MM.1S (cell line): Measurements from ENCODE around the gene WNT2B.

Experiments
- DNase-seq: peaks from one replicate; pipeline ENCODE4 v3.0.0-alpha.2; 2015
- H2AFZ ChIP-seq: fragments of 300-600 bp; sonication (generic); 2 replicates; pipeline ENCODE4 v1.6.0; 2016; ENCODE audit warnings: antibody characterized with exemption, low read length
- H3F3A ChIP-seq: fragments of 300-600 bp; sonication (generic); 2 replicates; pipeline ENCODE4 v1.6.1; 2016; ENCODE audit warnings: mild to moderate bottlenecking, antibody characterized with exemption, low read length, moderate library complexity, mixed read lengths; ENCODE audit not compliant: insufficient read depth
- H3K27ac ChIP-seq: fragments of 300-600 bp; sonication (generic); 2 replicates; pipeline ENCODE4 v1.5.1; 2016; ENCODE audit warnings: mild to moderate bottlenecking, low read length
- H3K27me3 ChIP-seq: fragments of 300-600 bp; sonication (generic); replicated peaks from 2 replicates; pipeline ENCODE4 v1.6.0; 2016; ENCODE audit warnings: low read length; ENCODE audit not compliant: insufficient read depth
- H3K36me3 ChIP-seq: fragments of 300-600 bp; sonication (generic); replicated peaks from 2 replicates; pipeline ENCODE4 v1.6.1; 2016; ENCODE audit warnings: mild to moderate bottlenecking, low read length, mixed read lengths; ENCODE audit not compliant: insufficient read depth
- H3K4me1 ChIP-seq: fragments of 300-600 bp; sonication (generic); 2 replicates; pipeline ENCODE4 v1.6.1; 2016; ENCODE audit warnings: low read length, mixed read lengths
- H3K4me2 ChIP-seq: fragments of 300-600 bp; sonication (generic); 2 replicates; pipeline ENCODE4 v1.6.0; 2016; ENCODE audit warnings: low read depth, low read length
- H3K4me3 ChIP-seq: fragments of 300-600 bp; sonication (generic); 2 replicates; pipeline ENCODE4 v1.5.1; 2016; ENCODE audit warnings: low read length, mixed read lengths
- H3K79me2 ChIP-seq: fragments of 300-600 bp; sonication (generic); 2 replicates; pipeline ENCODE4 v1.6.1; 2016; ENCODE audit warnings: mixed run types, low read length, mixed read lengths
- H3K9ac ChIP-seq: fragments of 300-600 bp; sonication (generic); 2 replicates; pipeline ENCODE4 v1.6.1; 2016; ENCODE audit warnings: low read length, mixed read lengths
- H3K9me2 ChIP-seq: fragments of 300-600 bp; sonication (generic); replicated peaks from 2 replicates; pipeline ENCODE4 v1.6.1; 2016; ENCODE audit warnings: mild to moderate bottlenecking, low read length, mixed read lengths; ENCODE audit not compliant: insufficient read depth
- H3K9me3 ChIP-seq: fragments of 300-600 bp; sonication (generic); replicated peaks from 2 replicates; pipeline ENCODE4 v1.6.1; 2016; ENCODE audit warnings: mild to moderate bottlenecking, low read length, mixed read lengths; ENCODE audit not compliant: insufficient read depth
- H4K20me1 ChIP-seq: fragments of 300-600 bp; sonication (generic); 2 replicates; pipeline ENCODE4 v1.6.1; 2016; ENCODE audit warnings: mild to moderate bottlenecking, low read length, moderate library complexity, mixed read lengths; ENCODE audit not compliant: insufficient read depth
- EZH2 ChIP-seq: fragments of 300-600 bp; sonication (generic); optimal IDR thresholded peaks from 2 replicates; pipeline ENCODE3; 2017; ENCODE audit warnings: low read depth, mild to moderate bottlenecking, antibody characterized with exemption, low read length, mixed read lengths
- EZH2phosphoT487 ChIP-seq: fragments of 300-600 bp; sonication (generic); IDR thresholded peaks from 2 replicates; pipeline ENCODE4 v1.6.1; 2018; ENCODE audit warnings: antibody characterized with exemption, low read length
- TF ChIP-seq, protein P1 (sequence below): fragments of 300-600 bp; sonication (generic); IDR thresholded peaks from 2 replicates; pipeline ENCODE4 v1.5.1; 2016; ENCODE audit warnings: antibody characterized with exemption, low read length, mixed read lengths

Gene WNT2B

DNA sequence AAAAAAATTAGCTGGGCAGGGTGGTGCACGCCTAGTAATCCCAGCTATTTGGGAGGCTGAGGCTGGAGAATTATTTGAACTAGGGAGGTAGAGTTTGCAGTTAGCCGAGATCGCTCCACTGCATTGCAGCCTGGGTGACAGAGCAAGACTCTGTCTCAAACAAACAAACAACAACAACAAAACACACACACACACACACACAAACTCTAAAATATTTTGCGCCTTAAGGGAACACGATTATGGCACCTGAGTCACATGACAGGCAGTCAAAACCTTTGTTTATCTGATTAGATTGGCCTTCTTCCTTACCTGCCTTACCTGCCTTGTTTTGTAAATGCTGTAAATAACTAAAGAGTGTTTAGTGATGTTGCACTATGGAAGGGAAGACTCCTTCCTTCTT lies 20.6 kb upstream of the WNT2B start:
- no peaks in the 10 kb centered on the region for H3F3A ChIP-seq
- H3K27me3 ChIP-seq: no peaks in the 10 kb centered on the region
- no peaks in the 10 kb centered on the region for H3K4me1 ChIP-seq
- H3K79me2 ChIP-seq: no peaks in the 10 kb centered on the region
- H3K27ac ChIP-seq: no peak overlapping the region
- no peak overlapping the region for H3K4me3 ChIP-seq
- H3K4me2 ChIP-seq: no peak overlapping the region
- H3K9me3 ChIP-seq: no peaks in the 10 kb centered on the region
- H3K9ac ChIP-seq: no peak overlapping the region
- DNase-seq: no peak
- no peak for TF ChIP-seq EZH2phosphoT487
- TF ChIP-seq EZH2: no peak
- TF ChIP-seq, protein P1, sequence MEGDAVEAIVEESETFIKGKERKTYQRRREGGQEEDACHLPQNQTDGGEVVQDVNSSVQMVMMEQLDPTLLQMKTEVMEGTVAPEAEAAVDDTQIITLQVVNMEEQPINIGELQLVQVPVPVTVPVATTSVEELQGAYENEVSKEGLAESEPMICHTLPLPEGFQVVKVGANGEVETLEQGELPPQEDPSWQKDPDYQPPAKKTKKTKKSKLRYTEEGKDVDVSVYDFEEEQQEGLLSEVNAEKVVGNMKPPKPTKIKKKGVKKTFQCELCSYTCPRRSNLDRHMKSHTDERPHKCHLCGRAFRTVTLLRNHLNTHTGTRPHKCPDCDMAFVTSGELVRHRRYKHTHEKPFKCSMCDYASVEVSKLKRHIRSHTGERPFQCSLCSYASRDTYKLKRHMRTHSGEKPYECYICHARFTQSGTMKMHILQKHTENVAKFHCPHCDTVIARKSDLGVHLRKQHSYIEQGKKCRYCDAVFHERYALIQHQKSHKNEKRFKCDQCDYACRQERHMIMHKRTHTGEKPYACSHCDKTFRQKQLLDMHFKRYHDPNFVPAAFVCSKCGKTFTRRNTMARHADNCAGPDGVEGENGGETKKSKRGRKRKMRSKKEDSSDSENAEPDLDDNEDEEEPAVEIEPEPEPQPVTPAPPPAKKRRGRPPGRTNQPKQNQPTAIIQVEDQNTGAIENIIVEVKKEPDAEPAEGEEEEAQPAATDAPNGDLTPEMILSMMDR: no peak
- H3K36me3 ChIP-seq: no peaks in the 10 kb centered on the region
- no peak overlapping the region for H2AFZ ChIP-seq
- no peaks in the 10 kb centered on the region for H4K20me1 ChIP-seq
- no peaks in the 10 kb centered on the region for H3K9me2 ChIP-seq

DNA sequence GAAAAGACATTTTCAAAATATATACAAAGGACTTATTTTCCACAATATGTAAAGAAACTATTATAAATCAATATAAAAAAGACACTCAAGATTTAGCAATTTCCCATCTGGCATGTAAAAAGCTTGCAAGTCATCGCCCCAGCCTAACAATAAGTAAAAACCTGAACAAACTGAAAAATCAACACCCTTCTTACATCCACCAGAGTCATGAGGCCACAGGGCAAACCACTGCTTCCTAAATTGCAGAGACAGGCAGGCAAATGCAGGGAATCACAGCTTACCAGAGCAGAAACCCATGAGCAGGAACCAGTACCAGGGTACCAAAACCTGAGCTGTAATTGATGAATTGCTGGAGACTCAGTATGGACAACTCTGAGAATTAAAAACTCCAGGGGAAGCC lies 16.7 kb upstream of the WNT2B start:
- no peaks in the 10 kb centered on the region for H3K9me3 ChIP-seq
- H3K9ac ChIP-seq: no peak overlapping the region
- no peak for DNase-seq

DNA sequence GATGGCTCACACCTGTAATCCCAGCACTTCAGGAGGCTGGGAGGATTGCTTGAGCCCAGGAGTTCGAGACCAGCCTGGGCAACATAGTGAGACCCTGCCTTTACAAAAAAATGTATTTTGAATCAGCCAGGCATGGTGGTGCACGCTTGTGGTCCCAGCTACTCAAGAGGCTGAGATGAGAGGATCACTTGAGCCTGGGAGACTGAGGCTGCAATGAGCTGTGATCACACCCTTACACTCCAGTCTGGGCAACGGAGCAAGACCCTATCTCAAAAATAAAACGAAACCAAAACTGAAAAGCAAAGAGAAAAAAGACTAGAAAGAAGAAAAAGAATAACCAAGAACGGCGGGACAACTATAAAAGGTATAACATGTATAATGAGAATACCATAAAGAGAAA lies 15.4 kb upstream of the WNT2B start:
- Histone ChIP-seq H3K36me3 (no peaks in the 10 kb centered on the region), H4K20me1 (no peaks in the 10 kb centered on the region), H3K4me3 (no peak overlapping the region), H3K4me1 (no peaks in the 10 kb centered on the region), H3K9ac (no peak overlapping the region), H3K27me3 (no peaks in the 10 kb centered on the region), H3F3A (no peaks in the 10 kb centered on the region), H2AFZ (no peak overlapping the region), H3K27ac (no peak overlapping the region), H3K9me3 (no peaks in the 10 kb centered on the region), H3K79me2 (no peaks in the 10 kb centered on the region), H3K9me2 (no peaks in the 10 kb centered on the region), H3K4me2 (no peak overlapping the region)
- TF ChIP-seq EZH2 (no peak), EZH2phosphoT487 (no peak)
- TF ChIP-seq, protein P1: no peak
- DNase-seq: no peak

More for the DNA sequence above, 16.7 kb upstream of the WNT2B start:
- Histone ChIP-seq H3F3A (no peaks in the 10 kb centered on the region), H4K20me1 (no peaks in the 10 kb centered on the region), H3K79me2 (no peaks in the 10 kb centered on the region), H3K4me1 (no peaks in the 10 kb centered on the region), H2AFZ (no peak overlapping the region), H3K27ac (no peak overlapping the region), H3K36me3 (no peaks in the 10 kb centered on the region), H3K27me3 (no peaks in the 10 kb centered on the region), H3K4me3 (no peak overlapping the region), H3K4me2 (no peak overlapping the region), H3K9me2 (no peaks in the 10 kb centered on the region)
- no peak for TF ChIP-seq EZH2
- TF ChIP-seq, protein P1: no peak
- TF ChIP-seq EZH2phosphoT487: no peak
